Measurements from ENCODE around the gene SLC2A8.

The SLC2A8 gene

DNA sequence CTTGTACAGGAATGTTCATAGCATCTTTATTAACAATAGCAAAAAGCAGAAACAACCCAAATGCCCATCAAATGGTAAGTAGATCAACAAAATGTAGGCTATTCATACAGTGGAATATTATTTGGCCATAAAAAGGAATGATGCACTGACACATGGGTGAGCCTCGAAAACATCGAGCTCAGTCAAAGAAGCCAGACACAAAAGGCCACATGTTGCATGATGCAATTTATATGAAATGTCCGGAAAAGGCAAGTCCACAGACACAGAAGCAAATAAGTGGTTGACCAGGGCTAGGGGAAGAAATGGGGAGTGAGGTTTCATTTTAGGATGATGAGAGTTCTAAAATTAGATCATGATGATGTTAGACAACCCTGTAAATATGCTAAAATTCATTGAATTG is 16.5 kb upstream of the SLC2A8 start:
- in situ Hi-C loops (cut with MboI; ENCODE audit: low sequenced_read_pairs): no loop called here

- in situ Hi-C loops (cut with MboI; ENCODE audit: low sequenced_read_pairs): no loop called here
These were observed 14.4 kb upstream of the SLC2A8 start for GRCh38 chr9:127382541-127382940.

- in situ Hi-C loops (cut with MboI; ENCODE audit: low sequenced_read_pairs): no loop called here
These were observed 12.8 kb upstream of the SLC2A8 start for GRCh38 chr9:127384016-127384730.

GRCh38 chr9:127384901-127385300 is 12.1 kb upstream of the SLC2A8 start:
- in situ Hi-C loops (cut with MboI; ENCODE audit: low sequenced_read_pairs): no loop called here

GRCh38 chr9:127386249-127386648 is 10.7 kb upstream of the SLC2A8 start:
- in situ Hi-C loops (cut with MboI; ENCODE audit: low sequenced_read_pairs): no loop called here

GRCh38 chr9:127386981-127387380 is 10.0 kb upstream of the SLC2A8 start:
- in situ Hi-C loops (cut with MboI; ENCODE audit: low sequenced_read_pairs): no loop called here

DNA sequence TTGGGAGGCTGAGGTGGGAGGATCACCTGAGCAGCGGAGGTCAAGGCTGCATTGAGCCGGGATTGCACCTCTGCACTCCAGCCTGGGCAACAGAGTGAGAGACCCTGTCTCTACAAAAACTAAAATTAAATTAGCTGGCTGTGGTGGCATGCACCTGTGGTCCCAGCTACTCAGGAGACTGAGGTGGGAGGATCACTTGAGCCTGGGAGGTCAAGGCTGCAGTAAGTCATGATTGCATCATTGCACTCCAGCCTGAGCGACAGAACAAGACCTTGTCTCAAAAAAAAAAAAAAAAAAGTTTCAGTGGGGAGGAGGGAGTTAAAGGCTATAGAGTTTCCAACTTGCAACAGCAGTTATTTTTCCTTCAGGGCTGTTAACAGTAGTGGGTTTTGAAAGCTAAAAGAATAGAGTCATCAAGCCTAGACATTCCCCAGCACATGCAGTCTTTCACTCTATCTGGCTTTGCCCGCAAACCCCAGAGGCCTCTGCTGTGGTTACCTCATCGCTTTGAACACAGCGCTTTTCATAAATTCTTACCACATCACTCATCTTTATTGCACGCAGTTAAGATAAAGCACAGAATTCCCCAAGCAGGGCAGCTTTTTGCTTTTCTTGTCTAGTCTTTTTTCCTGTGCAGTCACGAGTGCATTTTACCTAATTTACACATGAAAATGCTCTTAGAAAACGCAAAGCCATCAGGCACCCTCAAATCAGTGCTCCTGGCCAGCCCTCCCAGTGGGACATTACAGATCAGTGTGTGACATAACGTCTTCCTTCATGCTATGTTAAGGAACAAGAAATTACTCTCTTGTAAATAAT is 8.7 kb upstream of the SLC2A8 start:
- in situ Hi-C loops (cut with MboI; ENCODE audit: low sequenced_read_pairs): no loop called here

- in situ Hi-C loops (cut with MboI; ENCODE audit: low sequenced_read_pairs): no loop called here
These were observed 8.1 kb upstream of the SLC2A8 start for GRCh38 chr9:127388856-127389238.

- in situ Hi-C loops (cut with MboI; ENCODE audit: low sequenced_read_pairs): no loop called here
These were observed 7.4 kb upstream of the SLC2A8 start for GRCh38 chr9:127389381-127390247.

DNA sequence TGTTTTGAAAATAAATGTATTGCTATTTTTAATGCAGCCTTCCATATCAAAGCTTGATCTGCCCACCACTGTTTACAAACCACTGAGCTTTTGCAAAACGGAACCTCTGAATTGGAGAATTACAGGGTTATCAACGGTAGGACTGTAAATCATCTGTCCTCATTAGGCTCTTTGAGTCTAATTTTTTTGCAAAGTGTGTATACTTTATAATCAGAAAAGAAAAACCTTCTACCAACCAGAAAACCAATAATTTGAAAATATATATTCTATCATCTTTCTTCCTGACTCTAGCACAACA is 6.8 kb upstream of the SLC2A8 start:
- in situ Hi-C loops (cut with MboI; ENCODE audit: low sequenced_read_pairs): no loop called here

DNA sequence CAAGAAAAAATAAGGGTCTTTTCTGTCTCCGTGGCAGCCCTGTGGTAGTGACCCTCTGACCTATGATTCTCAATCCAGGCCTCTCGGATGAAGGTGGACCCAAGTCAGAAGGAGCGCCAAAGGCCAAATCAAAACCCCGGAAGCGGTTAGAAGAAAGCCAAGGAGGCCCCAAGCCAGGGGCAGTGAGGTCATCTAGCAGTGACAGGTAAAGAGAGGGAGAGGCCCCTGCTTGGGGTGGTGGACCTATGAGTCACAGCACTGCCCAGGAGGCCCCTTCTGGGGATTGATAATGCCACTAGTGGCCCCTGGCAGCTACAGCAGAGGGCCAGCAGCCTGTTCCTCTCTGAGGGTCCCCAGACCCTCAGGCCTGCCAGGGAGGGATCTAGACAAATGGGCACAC is 6.4 kb upstream of the SLC2A8 start:
- in situ Hi-C loops (cut with MboI; ENCODE audit: low sequenced_read_pairs): no loop called here

DNA sequence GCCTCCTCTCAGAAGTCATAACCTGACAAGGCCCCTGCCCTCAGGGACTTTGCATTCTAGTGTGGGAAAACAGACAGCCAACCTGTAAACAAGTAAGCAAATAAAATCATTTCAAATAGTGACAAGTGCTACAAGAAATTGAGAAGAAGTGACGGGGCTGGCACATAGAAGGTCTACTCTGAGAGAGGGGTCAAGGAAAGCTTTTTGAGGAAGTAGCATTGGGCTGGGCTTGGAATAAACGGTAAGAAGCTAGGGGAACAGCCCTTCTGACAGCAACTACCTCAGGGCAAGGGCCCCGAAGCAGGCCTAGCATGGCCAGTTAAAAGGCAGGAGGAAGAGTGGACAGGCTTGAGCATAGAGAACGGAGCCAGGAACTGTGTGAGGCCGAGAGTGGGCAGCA is 4.8 kb upstream of the SLC2A8 start:
- in situ Hi-C loops (cut with MboI; ENCODE audit: low sequenced_read_pairs): no loop called here

DNA sequence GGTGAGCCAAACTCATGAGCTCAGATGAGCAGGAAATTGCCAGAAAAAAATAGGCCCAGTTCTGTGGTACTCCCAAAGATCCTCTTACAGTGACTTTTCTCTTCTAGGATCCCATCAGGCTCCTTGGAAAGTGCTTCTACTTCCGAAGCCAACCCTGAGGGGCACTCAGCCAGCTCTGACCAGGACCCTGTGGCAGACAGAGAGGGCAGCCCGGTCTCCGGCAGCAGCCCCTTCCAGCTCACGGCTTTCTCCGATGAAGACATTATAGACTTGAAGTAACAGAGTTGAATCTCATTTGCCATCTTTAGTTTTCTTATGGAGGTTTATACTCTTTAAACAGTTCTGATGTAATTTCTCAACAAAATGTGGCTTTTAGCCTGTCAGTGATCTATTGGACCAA is 4.0 kb upstream of the SLC2A8 start:
- in situ Hi-C loops (cut with MboI; ENCODE audit: low sequenced_read_pairs): no loop called here

DNA sequence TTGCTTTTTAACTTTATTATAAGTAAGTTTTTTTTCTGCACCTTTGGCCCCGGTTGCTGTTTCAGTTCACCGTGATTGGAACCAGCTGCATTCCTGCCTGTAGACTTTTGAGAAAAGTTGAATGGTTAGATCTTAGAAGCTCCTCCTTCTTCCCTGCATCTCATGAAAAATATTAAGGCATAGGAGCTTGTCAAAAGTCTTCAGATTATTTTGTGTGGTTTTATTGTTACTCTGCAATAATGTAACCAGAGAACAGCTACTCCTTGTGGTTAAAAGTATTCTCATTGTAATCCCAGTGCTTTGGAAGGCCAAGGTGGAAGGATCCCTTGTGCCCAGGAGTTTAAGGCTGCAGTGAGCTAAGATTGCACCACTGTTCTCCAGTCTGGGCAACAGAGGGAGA is 3.3 kb upstream of the SLC2A8 start:
- in situ Hi-C loops (cut with MboI; ENCODE audit: low sequenced_read_pairs): no loop called here

GRCh38 chr9:127395497-127396252 is 1.3 kb upstream of the SLC2A8 start:
- in situ Hi-C loops (cut with MboI; ENCODE audit: low sequenced_read_pairs): no loop called here

- in situ Hi-C loops (cut with MboI; ENCODE audit: low sequenced_read_pairs): no loop called here
These were observed 639 bp upstream of the SLC2A8 start for GRCh38 chr9:127396253-127396807.

GRCh38 chr9:127397646-127398274 is 791 bp downstream of the SLC2A8 start:
- in situ Hi-C loops (cut with MboI; ENCODE audit: low sequenced_read_pairs): no loop called here

- in situ Hi-C loops (cut with MboI; ENCODE audit: low sequenced_read_pairs): no loop called here
These were observed 1.3 kb downstream of the SLC2A8 start for GRCh38 chr9:127398275-127398647.

- in situ Hi-C loops (cut with MboI; ENCODE audit: low sequenced_read_pairs): no loop called here
These were observed 1.9 kb downstream of the SLC2A8 start for GRCh38 chr9:127398715-127399400.

Measured in HL-60/S4 (cell line).